ENCODE results near the gene BUB1B.
"Not testable (repeated sequence)": the region's sequence is repeated elsewhere in the genome, so short reads cannot be mapped to it uniquely, and the experiment has no call there.

The BUB1B gene

GRCh38 chr15:40142428-40142827 lies 18.4 kb upstream of the BUB1B start:
- no peak for TF ChIP-seq CTCF (IDR thresholded peaks at IDR 0.05; ENCODE audit: insufficient read depth, low read depth, low read length, missing control alignments)
- no peak for DNase-seq (ENCODE audit: low read depth)

GRCh38 chr15:40146037-40146436 lies 14.8 kb upstream of the BUB1B start:
- no peak for DNase-seq (ENCODE audit: low read depth)
- TF ChIP-seq CTCF (IDR thresholded peaks at IDR 0.05; ENCODE audit: insufficient read depth, low read depth, low read length, missing control alignments) = no peak
- H3K4me3 ChIP-seq (ENCODE audit: low read depth, low read length) = no peak overlapping the region

More at GRCh38 chr15:40142428-40142827, 18.4 kb upstream of the BUB1B start:
- H3K4me3 ChIP-seq (ENCODE audit: low read depth, low read length) = no peak overlapping the region

GRCh38 chr15:40149339-40149738 lies 11.5 kb upstream of the BUB1B start:
- DNase-seq (ENCODE audit: low read depth) = no peak
- H3K4me3 ChIP-seq (ENCODE audit: low read depth, low read length) = no peak overlapping the region
- TF ChIP-seq CTCF (IDR thresholded peaks at IDR 0.05; ENCODE audit: insufficient read depth, low read depth, low read length, missing control alignments) = no peak

DNA sequence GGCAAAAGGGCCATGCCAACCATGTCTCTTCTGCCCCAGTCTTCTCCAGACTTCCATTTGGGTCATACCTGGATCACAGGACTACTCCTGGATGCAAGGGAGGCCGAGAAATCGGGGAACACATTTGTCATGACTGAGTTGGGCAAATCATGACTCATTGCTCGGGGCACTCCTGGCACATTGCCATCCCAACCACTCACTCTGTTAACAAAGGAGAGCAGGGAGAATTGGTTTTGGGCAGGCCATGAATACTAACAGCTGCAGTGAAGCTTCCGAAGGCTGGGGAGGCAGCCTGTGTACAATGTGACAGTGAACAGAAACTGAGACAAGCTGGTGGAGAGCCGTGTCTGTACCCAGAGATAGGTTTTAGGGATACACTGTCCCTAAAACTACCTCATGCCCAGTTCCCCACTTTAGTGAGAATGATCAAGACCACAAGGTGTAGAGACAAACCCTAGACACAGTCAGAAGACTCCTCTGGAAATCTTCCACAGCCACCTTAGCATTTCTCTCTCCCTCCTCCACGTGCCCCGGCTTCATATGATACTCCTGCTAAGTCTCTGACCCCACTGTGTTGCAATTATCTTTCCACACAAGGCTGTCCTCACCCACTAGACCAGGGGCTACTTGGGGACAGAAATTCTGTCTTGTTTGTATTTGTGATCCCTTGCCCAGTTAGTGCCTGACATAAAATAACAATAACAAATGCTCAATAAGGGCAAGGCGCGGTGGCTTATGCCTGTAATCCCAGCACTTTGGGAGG lies 10.5 kb upstream of the BUB1B start:
- no peak for TF ChIP-seq CTCF (IDR thresholded peaks at IDR 0.05; ENCODE audit: insufficient read depth, low read depth, low read length, missing control alignments)
- no peak overlapping the region for H3K4me3 ChIP-seq (ENCODE audit: low read depth, low read length)
- DNase-seq (ENCODE audit: low read depth) = no peak

GRCh38 chr15:40151499-40151898 lies 9.4 kb upstream of the BUB1B start:
- DNase-seq (ENCODE audit: low read depth) = no peak
- no peak for TF ChIP-seq CTCF (IDR thresholded peaks at IDR 0.05; ENCODE audit: insufficient read depth, low read depth, low read length, missing control alignments)
- H3K4me3 ChIP-seq (ENCODE audit: low read depth, low read length) = no peak overlapping the region

DNA sequence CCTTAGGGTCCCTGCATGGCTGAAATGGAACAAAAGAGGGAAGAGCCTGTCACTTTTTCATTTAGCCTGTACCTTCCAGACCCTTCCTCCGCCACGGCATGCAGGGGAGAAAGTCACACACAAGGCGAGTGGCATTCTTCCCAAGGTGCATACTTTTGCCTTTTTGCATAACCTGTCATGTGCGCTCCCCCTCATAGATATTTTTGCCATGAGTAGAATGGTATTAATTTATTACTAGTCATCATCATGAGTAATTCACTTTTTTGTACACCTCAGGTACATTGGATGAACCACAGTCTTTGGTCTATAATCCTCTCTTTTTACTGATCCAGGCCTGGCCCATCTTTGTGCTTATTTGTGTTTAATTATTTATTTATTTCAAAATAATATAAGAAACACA lies 8.9 kb upstream of the BUB1B start:
- no peak for DNase-seq (ENCODE audit: low read depth)
- no peak overlapping the region for H3K4me3 ChIP-seq (ENCODE audit: low read depth, low read length)
- TF ChIP-seq CTCF (IDR thresholded peaks at IDR 0.05; ENCODE audit: insufficient read depth, low read depth, low read length, missing control alignments) = no peak

DNA sequence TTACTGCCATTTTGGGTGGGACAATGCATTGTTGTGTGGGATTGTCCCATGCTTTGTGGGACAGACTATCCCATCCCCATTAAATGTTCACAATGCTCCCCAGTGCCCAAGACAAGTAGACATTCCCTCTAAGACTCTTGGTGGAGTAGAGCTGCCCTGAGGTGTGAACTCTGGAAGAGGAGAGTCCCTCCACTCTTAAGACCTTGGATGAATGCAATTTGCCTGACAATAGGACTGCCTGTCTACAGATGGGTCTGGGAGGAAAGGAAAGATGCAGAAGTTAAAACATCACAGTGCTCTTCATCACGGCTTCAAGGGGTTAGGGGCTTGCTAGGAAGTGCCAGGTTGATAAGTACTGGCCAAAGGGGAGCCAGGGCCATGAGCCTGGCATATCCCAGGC lies 6.0 kb upstream of the BUB1B start:
- not testable (repeated sequence) for H3K4me3 ChIP-seq (ENCODE audit: low read depth, low read length); DNase-seq (ENCODE audit: low read depth)
